Gastroesophageal sphincter (tissue), 4 donors: Measurements from ENCODE around the gene RNF111. TPM values are rescaled to one million over a fixed set of nuclear protein-coding genes. Genes with fewer than 3 reads are reported as not detected.
"Not testable (repeated sequence)": the region's sequence is repeated elsewhere in the genome, so short reads cannot be mapped to it uniquely, and the experiment has no call there.

Experiments used
- ATAC-seq: fragments of 150-250 bp; one replicate; pipeline ENCODE4 v1.9.1; 2016; ENCODE audit warnings: mild to moderate bottlenecking, moderate library complexity
- H3K27ac ChIP-seq, 4 donors: fragments of 200-600 bp; sonication (generic) in 3 of 4; 1 replicate in 3 of 4; 2 replicates in 1 of 4; pipeline ENCODE4 v1.5.1; 2016 to 2019
- H3K27me3 ChIP-seq: fragments of 200-600 bp; sonication (generic); one replicate; pipeline ENCODE4 v1.5.1; 2019
- H3K36me3 ChIP-seq, 2 donors: fragments of 200-600 bp; sonication (generic); one replicate each; pipeline ENCODE4 v1.5.1; 2019; ENCODE audit warnings: control low read depth in 1 of 2
- H3K4me1 ChIP-seq, 3 donors: fragments of 200-600 bp; sonication (generic); 1 replicate in 2 of 3; 2 replicates in 1 of 3; pipeline ENCODE4 v1.5.1; 2016 to 2019; ENCODE audit warnings: control low read depth in 2 of 3
- H3K4me3 ChIP-seq, 2 donors: fragments of 200-600 bp; sonication (generic); one replicate each; pipeline ENCODE4 v1.5.1; 2019; ENCODE audit warnings: mild to moderate bottlenecking in 1 of 2, moderate library complexity in 1 of 2
- H3K9me3 ChIP-seq, 3 donors: fragments of 200-600 bp; sonication (generic); one replicate each; pipeline ENCODE4 v1.5.1; 2017 to 2019; ENCODE audit warnings: control low read depth in 2 of 3
- CTCF ChIP-seq, 4 experiments: fragments of 200-600 bp in 2 of 4; fragments of 450-650 bp in 2 of 4; sonication (generic) in 1 of 4; IDR thresholded peaks; one replicate each; pipeline ENCODE4 v1.5.1; 2017 to 2019; ENCODE audit warnings: antibody characterized with exemption in 4 of 4, mild to moderate bottlenecking in 2 of 4, moderate library complexity in 2 of 4
- EP300 ChIP-seq: sonication (generic); formaldehyde crosslinking; IDR thresholded peaks from one replicate; pipeline ENCODE4 v1.6.1; 2017; ENCODE audit warnings: antibody characterized with exemption, mild to moderate bottlenecking
- POLR2A ChIP-seq, 2 donors: fragments of 450-650 bp; IDR thresholded peaks; one replicate each; pipeline ENCODE4 v1.6.1; 2017; ENCODE audit warnings: antibody characterized with exemption in 2 of 2, mild to moderate bottlenecking in 2 of 2, moderate library complexity in 1 of 2
- POLR2AphosphoS5 ChIP-seq: sonication (generic); formaldehyde crosslinking; IDR thresholded peaks from one replicate; pipeline ENCODE4 v1.6.1; 2017; ENCODE audit warnings: antibody characterized with exemption
- WGBS, 2 donors: methylation state at CpG; one replicate each; pipeline ENCODE4 v1.1.5; 2018; ENCODE audit warnings: low coverage in 1 of 2; 5-methylcytosine and 5-hydroxymethylcytosine counted together
- total RNA-seq, 4 donors: library from RNA; depleted of rRNA; stranded (reverse); fragments of >200 nt; gene quantifications; one replicate each; pipeline ENCODE4 v1.1.0, GENCODE V29; 2016

RNF111 gene
- total RNA-seq, 4 donors from 2014 or later: 17.5 to 20.4 (median 18.5) TPM

- WGBS, 2 donors: 96 to 98% methylated on average over 5 to 6 of the region's 6 CpGs
- H3K4me1 ChIP-seq: no peaks in the 10 kb centered on the region
- no peak for ATAC-seq
- no peak overlapping the region for H3K27ac ChIP-seq
- TF ChIP-seq POLR2A (IDR thresholded peaks at IDR 0.05) (no peak), EP300 (no peak), CTCF (IDR thresholded peaks at IDR 0.05) (no peak), POLR2AphosphoS5 (no peak)
- H3K9me3 ChIP-seq: no peaks in the 10 kb centered on the region
- H3K36me3 ChIP-seq: no peaks in the 10 kb centered on the region
- H3K4me3 ChIP-seq: no peak overlapping the region
- H3K27me3 ChIP-seq: no peaks in the 10 kb centered on the region
Observed at GRCh38 chr15:59116771-59117170, 129.3 kb downstream of the RNF111 start.

GRCh38 chr15:59119625-59120024 is 132.2 kb downstream of the RNF111 start:
- Histone ChIP-seq H3K4me3 (no peak overlapping the region), H3K4me1 (no peaks in the 10 kb centered on the region), H3K36me3 (no peaks in the 10 kb centered on the region), H3K27ac (no peak overlapping the region), H3K9me3 (no peaks in the 10 kb centered on the region), H3K27me3 (no peaks in the 10 kb centered on the region)
- no peak for TF ChIP-seq CTCF (IDR thresholded peaks at IDR 0.05)
- no peak for TF ChIP-seq POLR2A (IDR thresholded peaks at IDR 0.05)
- TF ChIP-seq POLR2AphosphoS5: no peak
- TF ChIP-seq EP300: no peak
- WGBS, 2 donors: 91% methylated on average over 4 of the region's 5 CpGs; no CpG with 5 or more reads in 1 of the 2 donors
- ATAC-seq: no peak

- H3K9me3 ChIP-seq: no peaks in the 10 kb centered on the region
- ATAC-seq: no peak
- H3K36me3 ChIP-seq: no peaks in the 10 kb centered on the region
- H3K27me3 ChIP-seq: no peaks in the 10 kb centered on the region
- TF ChIP-seq POLR2AphosphoS5 (no peak), EP300 (no peak), CTCF (IDR thresholded peaks at IDR 0.05) (no peak), POLR2A (IDR thresholded peaks at IDR 0.05) (no peak)
- no peaks in the 10 kb centered on the region for H3K4me1 ChIP-seq
- H3K27ac ChIP-seq: no peak overlapping the region
- WGBS, 2 donors: 91% methylated on average over 5 of the region's 5 CpGs
- H3K4me3 ChIP-seq: no peak overlapping the region
Observed at GRCh38 chr15:59120937-59121336, 133.5 kb downstream of the RNF111 start.

- Histone ChIP-seq H3K27ac (no peak overlapping the region), H3K27me3 (no peaks in the 10 kb centered on the region), H3K9me3 (peaks cover 0 to 9% (median 0%) of the 10 kb centered on the region in 3 donors), H3K4me3 (no peak overlapping the region), H3K4me1 (no peaks in the 10 kb centered on the region), H3K36me3 (no peaks in the 10 kb centered on the region)
- ATAC-seq: no peak
- TF ChIP-seq CTCF (IDR thresholded peaks at IDR 0.05) (no peak), EP300 (no peak), POLR2AphosphoS5 (no peak), POLR2A (IDR thresholded peaks at IDR 0.05) (no peak)
- WGBS, 2 donors: 100% methylated on average over 2 of the region's 2 CpGs; no CpG with 5 or more reads in 1 of the 2 donors
Observed at GRCh38 chr15:59124261-59124660, 136.8 kb downstream of the RNF111 start.

- not testable (repeated sequence) for H3K4me1 ChIP-seq, H3K27me3 ChIP-seq, H3K4me3 ChIP-seq, ATAC-seq, H3K36me3 ChIP-seq, H3K27ac ChIP-seq, H3K9me3 ChIP-seq
- 94 to 100% methylated on average over 2 to 4 of the region's 4 CpGs for WGBS, 2 donors
Observed at GRCh38 chr15:59125683-59126082, 138.2 kb downstream of the RNF111 start.

GRCh38 chr15:59127255-59127654 is 139.8 kb downstream of the RNF111 start:
- ATAC-seq, H3K27me3 ChIP-seq, H3K36me3 ChIP-seq, H3K27ac ChIP-seq, H3K4me3 ChIP-seq, H3K4me1 ChIP-seq, H3K9me3 ChIP-seq: not testable (repeated sequence)
- 89 to 100% methylated on average over 1 of the region's 1 CpG for WGBS, 2 donors
